ENCODE data around the gene SMIM41.

- TF ChIP-seq POLR2AphosphoS5 (IDR thresholded peaks at IDR 0.05; ENCODE audit: insufficient read depth in 1 of 2, low read depth in 1 of 2): no peak
- no peak for TF ChIP-seq CTCF (IDR thresholded peaks at IDR 0.05)
Observed at GRCh38 chr12:52073531-52074381, 5.7 kb upstream of the SMIM41 start.
